Lung (tissue), 12 donors: ENCODE measurements around the gene BRD3. TPM values are rescaled to one million over a fixed set of nuclear protein-coding genes. Genes with fewer than 3 reads are reported as not detected.

ENCODE experiments used
- ATAC-seq: fragments of 200-7000 bp; cut with Tn5 transposase; one replicate; pipeline ENCODE4 v1.9.1; 2020; ENCODE audit warnings: moderate number of reproducible peaks; ENCODE audit not compliant: insufficient read depth, low FRiP score
- DNase-seq, 3 donors: peaks; one replicate each; pipeline ENCODE4 v3.0.0-alpha.2; 2013 to 2017
- H3K27ac ChIP-seq, 2 donors: one replicate each; pipeline ENCODE4 v1.5.1; 2013; ENCODE audit warnings: mild to moderate bottlenecking in 2 of 2, moderate library complexity in 2 of 2, control low read depth in 1 of 2, inconsistent platforms in 1 of 2, low read depth in 1 of 2, low read length in 1 of 2
- H3K27me3 ChIP-seq, 3 donors: one replicate each; pipeline ENCODE4 v1.5.1; 2013; ENCODE audit warnings: low read length in 2 of 3; ENCODE audit not compliant: control insufficient read depth in 3 of 3, insufficient read depth in 3 of 3
- H3K36me3 ChIP-seq, 4 donors: one replicate each; pipeline ENCODE4 v1.5.1; 2013; ENCODE audit warnings: low read length in 4 of 4, mild to moderate bottlenecking in 1 of 4, moderate library complexity in 1 of 4; ENCODE audit not compliant: control insufficient read depth in 4 of 4, insufficient read depth in 4 of 4
- H3K4me1 ChIP-seq, 5 donors: one replicate each; pipeline ENCODE4 v1.5.1; 2013; ENCODE audit warnings: low read length in 5 of 5, mild to moderate bottlenecking in 2 of 5, moderate library complexity in 1 of 5; ENCODE audit not compliant: control insufficient read depth in 5 of 5, insufficient read depth in 5 of 5
- H3K4me3 ChIP-seq: one replicate; pipeline ENCODE4 v1.5.1; 2013; ENCODE audit warnings: mild to moderate bottlenecking, control low read depth, moderate library complexity
- H3K9ac ChIP-seq, 2 donors: one replicate each; pipeline ENCODE4 v1.5.1; 2013; ENCODE audit warnings: low read length in 2 of 2, control low read depth in 1 of 2; ENCODE audit not compliant: insufficient read depth in 1 of 2
- H3K9me3 ChIP-seq, 4 donors: one replicate each; pipeline ENCODE4 v1.5.1; 2013; ENCODE audit warnings: low read length in 3 of 4, mild to moderate bottlenecking in 1 of 4, moderate library complexity in 1 of 4; ENCODE audit not compliant: control insufficient read depth in 4 of 4, insufficient read depth in 3 of 4
- WGBS, 2 donors: extraction: QIAGEN DNeasy Blood & Tissue Kit; methylation state at CpG; one replicate each; pipeline ENCODE4 v1.1.7; 2013; 5-methylcytosine and 5-hydroxymethylcytosine counted together
- polyA plus RNA-seq, 2 donors: library from polyadenylated mRNA; stranded (reverse); fragments of 200-250 nt; gene quantifications; one replicate each; pipeline ENCODE4 v1.2.1, GENCODE V29; 2013
- total RNA-seq, 2 donors: library from RNA; depleted of rRNA in 1 of 2; stranded (reverse); fragments of >200 nt in 1 of 2; gene quantifications; one replicate each; pipeline ENCODE4 v1.2.1, GENCODE V29; 2014 to 2021
- TF ChIP-seq, protein P1 (sequence below): IDR thresholded peaks from 2 replicates; pipeline ENCODE4 v1.5.1; 2012; ENCODE audit warnings: mild to moderate bottlenecking; ENCODE audit errors: control extremely low read depth, extremely low read depth
- donor health status: control.
- donor health status: control.
- donor health status: Bipolar disorder and iron deficiency.
- donor health status: healthy.
- donor health status: DM: yes; HTN: yes; CAD: no.

BRD3 gene
- total and polyA plus RNA-seq, 4 donors: 9.1 to 38.5 (median 21.9) TPM

GRCh38 chr9:133999851-134000265 is 68.0 kb downstream of the BRD3 start:
- no peaks in the 10 kb centered on the region for H3K27me3 ChIP-seq
- H3K9ac ChIP-seq: no peak overlapping the region
- no peak overlapping the region for H3K4me3 ChIP-seq
- H3K36me3 ChIP-seq: no peaks in the 10 kb centered on the region
- DNase-seq (peak; percentile 33 to 50 (median 47)), ATAC-seq (no peak)
- TF ChIP-seq, protein P1, sequence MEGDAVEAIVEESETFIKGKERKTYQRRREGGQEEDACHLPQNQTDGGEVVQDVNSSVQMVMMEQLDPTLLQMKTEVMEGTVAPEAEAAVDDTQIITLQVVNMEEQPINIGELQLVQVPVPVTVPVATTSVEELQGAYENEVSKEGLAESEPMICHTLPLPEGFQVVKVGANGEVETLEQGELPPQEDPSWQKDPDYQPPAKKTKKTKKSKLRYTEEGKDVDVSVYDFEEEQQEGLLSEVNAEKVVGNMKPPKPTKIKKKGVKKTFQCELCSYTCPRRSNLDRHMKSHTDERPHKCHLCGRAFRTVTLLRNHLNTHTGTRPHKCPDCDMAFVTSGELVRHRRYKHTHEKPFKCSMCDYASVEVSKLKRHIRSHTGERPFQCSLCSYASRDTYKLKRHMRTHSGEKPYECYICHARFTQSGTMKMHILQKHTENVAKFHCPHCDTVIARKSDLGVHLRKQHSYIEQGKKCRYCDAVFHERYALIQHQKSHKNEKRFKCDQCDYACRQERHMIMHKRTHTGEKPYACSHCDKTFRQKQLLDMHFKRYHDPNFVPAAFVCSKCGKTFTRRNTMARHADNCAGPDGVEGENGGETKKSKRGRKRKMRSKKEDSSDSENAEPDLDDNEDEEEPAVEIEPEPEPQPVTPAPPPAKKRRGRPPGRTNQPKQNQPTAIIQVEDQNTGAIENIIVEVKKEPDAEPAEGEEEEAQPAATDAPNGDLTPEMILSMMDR: no peak
- no peak overlapping the region for H3K27ac ChIP-seq
- WGBS, 2 donors: 78 to 84% methylated on average over 6 of the region's 6 CpGs
- H3K4me1 ChIP-seq: peaks cover 0 to 13% (median 5%) of the 10 kb centered on the region in 5 donors
- H3K9me3 ChIP-seq: no peaks in the 10 kb centered on the region

DNA sequence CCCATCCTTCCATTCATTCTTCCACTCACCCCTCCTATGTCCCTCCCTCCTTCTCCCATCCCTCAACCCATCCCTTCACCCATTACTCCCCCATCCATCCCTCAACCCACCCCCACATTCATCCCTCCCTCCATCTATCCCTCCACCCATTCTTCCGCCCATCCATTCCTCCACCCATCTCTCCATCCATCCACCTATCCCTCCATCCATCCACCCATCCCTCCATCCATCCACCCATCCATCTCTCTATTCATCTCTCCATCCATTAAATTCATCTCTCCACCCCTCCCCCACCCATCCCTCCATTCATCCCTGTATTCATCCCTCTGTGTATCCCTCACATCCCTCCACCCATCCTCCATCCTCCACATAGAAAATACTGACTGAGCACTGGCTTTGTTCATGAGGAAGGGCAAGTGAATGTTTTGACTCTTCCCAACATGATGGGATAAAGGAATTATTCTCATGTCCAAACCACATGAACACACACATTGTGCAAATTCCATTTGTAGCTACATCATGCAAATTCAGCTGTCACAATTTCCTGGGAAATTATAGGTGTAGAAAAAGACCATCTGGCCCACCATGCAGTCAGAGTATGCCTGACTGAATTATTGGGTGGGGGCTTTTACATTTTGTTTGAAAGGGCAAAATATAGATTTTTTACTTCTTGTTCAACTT is 68.8 kb downstream of the BRD3 start:
- TF ChIP-seq, protein P1: no peak
- no peak for DNase-seq
- no peak overlapping the region for H3K9ac ChIP-seq
- WGBS, 2 donors: 90 to 100% methylated on average over 1 of the region's 1 CpG
- H3K27ac ChIP-seq: no peak overlapping the region
- H3K27me3 ChIP-seq: no peaks in the 10 kb centered on the region
- H3K4me3 ChIP-seq: no peak overlapping the region
- H3K4me1 ChIP-seq: peaks cover 0 to 19% (median 5%) of the 10 kb centered on the region in 5 donors
- no peak for ATAC-seq
- H3K36me3 ChIP-seq: no peaks in the 10 kb centered on the region
- H3K9me3 ChIP-seq: no peaks in the 10 kb centered on the region

DNA sequence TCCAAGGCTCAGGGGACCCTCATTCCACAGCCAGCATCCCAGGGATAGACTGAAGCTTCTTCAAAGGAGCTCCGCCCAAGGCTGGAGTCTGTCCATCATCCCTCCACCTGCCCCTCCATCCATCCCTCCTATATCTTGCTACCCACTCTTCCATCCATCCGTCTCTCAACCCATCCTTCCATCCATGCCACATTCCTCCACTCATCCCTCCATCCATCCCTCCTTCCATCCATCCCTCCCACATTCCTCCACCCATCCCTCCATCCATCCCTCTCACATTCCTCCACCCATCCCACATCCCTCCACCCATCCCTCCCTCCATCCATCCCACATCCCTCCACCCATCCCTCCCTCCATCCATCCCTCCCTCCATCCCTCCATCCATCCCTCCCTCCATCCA is 70.2 kb downstream of the BRD3 start:
- Histone ChIP-seq H3K36me3 (no peaks in the 10 kb centered on the region), H3K27me3 (no peaks in the 10 kb centered on the region), H3K4me3 (no peak overlapping the region), H3K9ac (no peak overlapping the region), H3K27ac (no peak overlapping the region), H3K9me3 (no peaks in the 10 kb centered on the region), H3K4me1 (peaks cover 0 to 29% (median 5%) of the 10 kb centered on the region in 5 donors)
- TF ChIP-seq, protein P1: no peak
- DNase-seq: no peak
- WGBS, 2 donors: 83 to 100% methylated on average over 2 of the region's 2 CpGs
- no peak for ATAC-seq
